Heart right ventricle (tissue), 16 donors: ENCODE data around the gene MAPKAP1. TPM values are rescaled to one million over a fixed set of nuclear protein-coding genes. Genes with fewer than 3 reads are reported as not detected.

ENCODE experiments used
- ATAC-seq, 8 donors: fragments of 200-7000 bp; cut with Tn5 transposase; one replicate each; pipeline ENCODE4 v1.9.1; 2020; ENCODE audit warnings: mild to moderate bottlenecking in 8 of 8, moderate library complexity in 8 of 8, moderate number of reproducible peaks in 1 of 8
- DNase-seq, 2 donors: peaks; one replicate each; pipeline ENCODE4 v3.0.0-alpha.2; 2020
- H3K27ac ChIP-seq, 10 donors: fragments of 200-600 bp; sonication (generic) in 2 of 10; one replicate each; pipeline versions ENCODE4 v1.5.0 to v1.8.0; 2020 to 2022; ENCODE audit warnings: mild to moderate bottlenecking in 3 of 10
- H3K27me3 ChIP-seq, 7 donors: fragments of 200-600 bp; one replicate each; pipeline ENCODE4 v1.8.0; 2021 to 2022; ENCODE audit warnings: mild to moderate bottlenecking in 2 of 7
- H3K36me3 ChIP-seq, 9 donors: fragments of 200-600 bp; sonication (generic) in 1 of 9; one replicate each; pipeline versions ENCODE4 v1.5.0 to v1.8.0; 2020 to 2022; ENCODE audit warnings: mild to moderate bottlenecking in 2 of 9
- H3K4me1 ChIP-seq, 9 donors: fragments of 200-600 bp; sonication (generic) in 1 of 9; one replicate each; pipeline versions ENCODE4 v1.5.0 to v1.8.0; 2020 to 2022; ENCODE audit warnings: mild to moderate bottlenecking in 4 of 9
- H3K4me3 ChIP-seq, 10 donors: fragments of 200-600 bp; sonication (generic) in 2 of 10; one replicate each; pipeline versions ENCODE4 v1.5.0 to v1.8.0; 2020 to 2022; ENCODE audit warnings: mild to moderate bottlenecking in 7 of 10, moderate library complexity in 2 of 10
- H3K9me3 ChIP-seq, 11 donors: fragments of 200-600 bp in 10 of 11; sonication (generic) in 2 of 11; one replicate each; pipeline versions ENCODE4 v1.5.0 to v1.8.0; 2013 to 2022; ENCODE audit warnings: mild to moderate bottlenecking in 2 of 11, control low read depth in 1 of 11, moderate library complexity in 1 of 11
- WGBS, 2 donors: extraction: QIAGEN DNeasy Blood & Tissue Kit; methylation state at CpG; one replicate each; pipeline ENCODE4 v1.1.7; 2013; ENCODE audit warnings: inconsistent platforms in 1 of 2; 5-methylcytosine and 5-hydroxymethylcytosine counted together
- intact Hi-C, 10 donors: fragments of 100-400 bp; cut with DNase I; formaldehyde crosslinking; loops; one replicate each; pipeline versions ENCODE4 v1.11.1 to v1.14.2; 2022
- polyA plus RNA-seq, 2 donors: library from polyadenylated mRNA; stranded (reverse); fragments of 200-250 nt; gene quantifications; one replicate each; pipeline ENCODE4 v1.2.3, GENCODE V29; 2013
- total RNA-seq, 10 donors: library from RNA; stranded (reverse); fragmentation: NEBNext Ultra II Directional in 3 of 10; extraction: Animal tissue kit (Norgen Biotek cat#: 25700) in 3 of 10; gene quantifications; one replicate each; pipeline versions ENCODE4 v1.2.1 to v1.2.4, GENCODE V29; 2021 to 2023
- TF ChIP-seq, protein P1 (sequence below), 9 donors: fragments of 200-600 bp; sonication (generic) in 2 of 9; IDR thresholded peaks; one replicate each; pipeline versions ENCODE4 v1.5.0 to v1.8.0; 2021 to 2022; ENCODE audit warnings: antibody characterized with exemption in 9 of 9, mild to moderate bottlenecking in 5 of 9, moderate library complexity in 1 of 9
- donor health status: Arrhythmogenic right ventricular cardiomyopathy.
- donor health status: ischemic (EF 13 %, LVEDD 7.1; RV severe dilation, severe dysfunction).
- donor health status: healthy with polysubstance abuse.
- donor health status: DM: no; HTN: yes; CAD: no.
- donor health status: DM: no; HTN: no; CAD: no.
- donor health status: ischemic (EF 25% LVEDD 6.9; RV normal size, moderate dysfunction).
- donor health status: ischemic (EF 25% LVEDD 5.7; RV mildly dilated, moderate dysfunction).
- donor health status: healthy.
- donor health status: DM: yes; HTN: yes; CAD: no.
- donor health status: Ischemic cardiomyopathy.
- donor health status: ischemic (EF 35%, LVEDD 5.7; RV mildly dilated, moderate dysfunction).
- donor health status: nonischemic (EF 11% LVEDD 7.7; RV severe dilation, severe dysfunction).
- donor health status: DM: yes; HTN: yes; CAD: no.
- donor health status: PGD.
- donor health status: ischemic (EF 29% LVEDD 5.4; RV normal size, mild dysfunction).
- donor health status: nonischemic (EF 23%, LVEDD 6.1; RV moderate dilation, normal function).

MAPKAP1 gene
- total and polyA plus RNA-seq, 12 donors, result 102 to 143 (median 116) TPM

GRCh38 chr9:125466411-125466810 is 240.6 kb downstream of the MAPKAP1 start:
- H3K4me1 ChIP-seq, result peaks cover 0 to 31% (median 19%) of the 10 kb centered on the region in 9 donors
- DNase-seq, result no peak
- TF ChIP-seq, protein P1, sequence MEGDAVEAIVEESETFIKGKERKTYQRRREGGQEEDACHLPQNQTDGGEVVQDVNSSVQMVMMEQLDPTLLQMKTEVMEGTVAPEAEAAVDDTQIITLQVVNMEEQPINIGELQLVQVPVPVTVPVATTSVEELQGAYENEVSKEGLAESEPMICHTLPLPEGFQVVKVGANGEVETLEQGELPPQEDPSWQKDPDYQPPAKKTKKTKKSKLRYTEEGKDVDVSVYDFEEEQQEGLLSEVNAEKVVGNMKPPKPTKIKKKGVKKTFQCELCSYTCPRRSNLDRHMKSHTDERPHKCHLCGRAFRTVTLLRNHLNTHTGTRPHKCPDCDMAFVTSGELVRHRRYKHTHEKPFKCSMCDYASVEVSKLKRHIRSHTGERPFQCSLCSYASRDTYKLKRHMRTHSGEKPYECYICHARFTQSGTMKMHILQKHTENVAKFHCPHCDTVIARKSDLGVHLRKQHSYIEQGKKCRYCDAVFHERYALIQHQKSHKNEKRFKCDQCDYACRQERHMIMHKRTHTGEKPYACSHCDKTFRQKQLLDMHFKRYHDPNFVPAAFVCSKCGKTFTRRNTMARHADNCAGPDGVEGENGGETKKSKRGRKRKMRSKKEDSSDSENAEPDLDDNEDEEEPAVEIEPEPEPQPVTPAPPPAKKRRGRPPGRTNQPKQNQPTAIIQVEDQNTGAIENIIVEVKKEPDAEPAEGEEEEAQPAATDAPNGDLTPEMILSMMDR (IDR thresholded peaks at IDR 0.05), result no peak
- intact Hi-C loops, result no loop called here
- no peaks in the 10 kb centered on the region for H3K27me3 ChIP-seq
- H3K9me3 ChIP-seq, result no peaks in the 10 kb centered on the region
- WGBS, 2 donors, result 86 to 90% methylated on average over 5 of the region's 5 CpGs
- peaks cover 0 to 35% (median 0%) of the 10 kb centered on the region in 9 donors for H3K36me3 ChIP-seq
- peak overlapping the region in 1 of 10 donors; percentile 13 for H3K27ac ChIP-seq
- no peak for ATAC-seq
- H3K4me3 ChIP-seq, result no peak overlapping the region

GRCh38 chr9:125464591-125465385 is 242.2 kb downstream of the MAPKAP1 start:
- no peak overlapping the region for H3K27ac ChIP-seq
- TF ChIP-seq, protein P1 (IDR thresholded peaks at IDR 0.05), result no peak
- no peak overlapping the region for H3K4me3 ChIP-seq
- 89 to 92% methylated on average over 12 of the region's 12 CpGs for WGBS, 2 donors
- intact Hi-C loops, result no loop called here
- no peak for ATAC-seq
- peaks cover 0 to 31% (median 0%) of the 10 kb centered on the region in 9 donors for H3K36me3 ChIP-seq
- H3K27me3 ChIP-seq, result no peaks in the 10 kb centered on the region
- peaks cover 0 to 36% (median 22%) of the 10 kb centered on the region in 9 donors for H3K4me1 ChIP-seq
- DNase-seq, result no peak
- H3K9me3 ChIP-seq, result no peaks in the 10 kb centered on the region

GRCh38 chr9:125463926-125464325 is 243.1 kb downstream of the MAPKAP1 start:
- Histone ChIP-seq H3K27ac (no peak overlapping the region), H3K4me1 (peaks cover 0 to 36% (median 22%) of the 10 kb centered on the region in 9 donors), H3K36me3 (peaks cover 0 to 31% (median 0%) of the 10 kb centered on the region in 9 donors), H3K9me3 (no peaks in the 10 kb centered on the region), H3K27me3 (no peaks in the 10 kb centered on the region), H3K4me3 (no peak overlapping the region)
- intact Hi-C loops, result no loop called here
- TF ChIP-seq, protein P1 (IDR thresholded peaks at IDR 0.05), result no peak
- no peak for DNase-seq
- no peak for ATAC-seq
- 98 to 99% methylated on average over 2 of the region's 2 CpGs for WGBS, 2 donors

- WGBS, 2 donors, result 74 to 80% methylated on average over 10 of the region's 10 CpGs
- Histone ChIP-seq H3K27ac (no peak overlapping the region), H3K4me3 (no peak overlapping the region), H3K9me3 (peaks cover 0 to under 1% (median 0%) of the 10 kb centered on the region in 11 donors), H3K4me1 (peaks cover 0 to 26% (median 15%) of the 10 kb centered on the region in 9 donors), H3K27me3 (no peaks in the 10 kb centered on the region), H3K36me3 (peaks cover 0 to 31% (median 0%) of the 10 kb centered on the region in 9 donors)
- DNase-seq, result no peak
- ATAC-seq, result no peak
- TF ChIP-seq, protein P1 (IDR thresholded peaks at IDR 0.05), result no peak
- intact Hi-C loops, result no loop called here
These were observed 244.1 kb downstream of the MAPKAP1 start for GRCh38 chr9:125462861-125463291.
